Activated CD4-positive, alpha-beta T cell treated with anti-CD3 and anti-CD28 coated beads for 36 hours (primary cell): ENCODE measurements around the gene GIGYF1. TPM values are rescaled to one million over a fixed set of nuclear protein-coding genes. Genes with fewer than 3 reads are reported as not detected.
"Not testable (repeated sequence)": the region's sequence is repeated elsewhere in the genome, so short reads cannot be mapped to it uniquely, and the experiment has no call there.

Experiments used
- ATAC-seq: fragments of 200-7000 bp; cut with Tn5 transposase; one replicate; pipeline ENCODE4 v1.10.0; 2021; ENCODE audit warnings: mild to moderate bottlenecking, moderate library complexity
- CTCF ChIA-PET: fragments of 350-600 bp; sonication (Branson Sonifier 250); formaldehyde crosslinking; loops from one replicate; lab custom pipeline; 2021; ENCODE audit warnings: antibody characterized with exemption; lab: Charles Lee
- POLR2A ChIA-PET: fragments of 350-600 bp; sonication (Branson Sonifier 250); formaldehyde crosslinking; loops from one replicate; lab custom pipeline; 2021; ENCODE audit warnings: antibody characterized with exemption, inconsistent platforms; lab: Charles Lee
- DNase-seq: peaks from one replicate; pipeline ENCODE4 v3.0.0-alpha.2; 2020
- H3K27ac Mint-ChIP-seq: one replicate; pipeline ENCODE4 v1.8.0; 2021; ENCODE audit warnings: mixed read lengths
- H3K27me3 Mint-ChIP-seq: one replicate; pipeline ENCODE4 v1.8.0; 2021; ENCODE audit warnings: mixed read lengths
- H3K36me3 Mint-ChIP-seq: one replicate; pipeline ENCODE4 v1.8.0; 2021; ENCODE audit warnings: low read depth, mixed read lengths
- H3K4me1 Mint-ChIP-seq: one replicate; pipeline ENCODE4 v1.8.0; 2021; ENCODE audit warnings: mixed read lengths
- H3K4me3 Mint-ChIP-seq: one replicate; pipeline ENCODE4 v1.8.0; 2021; ENCODE audit warnings: mild to moderate bottlenecking, moderate library complexity, mixed read lengths
- H3K9me3 Mint-ChIP-seq: one replicate; pipeline ENCODE4 v1.8.0; 2021; ENCODE audit warnings: low read depth, mixed read lengths
- intact Hi-C, 2 experiments: fragments of 100-400 bp; cut with DNase I in 1 of 2; cut with micrococcal nuclease in 1 of 2; formaldehyde crosslinking; loops; one replicate each; pipeline versions ENCODE4 v1.14.2 to v1.15.1; 2022 to 2024; cut with DNase I, micrococcal nuclease
- total RNA-seq, 2 experiments: library from RNA; stranded (reverse); gene quantifications; one replicate each; pipeline ENCODE4 v1.2.3, GENCODE V29; 2021

GIGYF1 gene
- total RNA-seq, 2 experiments from 2014 or later, result 40.3 to 40.9 TPM

DNA sequence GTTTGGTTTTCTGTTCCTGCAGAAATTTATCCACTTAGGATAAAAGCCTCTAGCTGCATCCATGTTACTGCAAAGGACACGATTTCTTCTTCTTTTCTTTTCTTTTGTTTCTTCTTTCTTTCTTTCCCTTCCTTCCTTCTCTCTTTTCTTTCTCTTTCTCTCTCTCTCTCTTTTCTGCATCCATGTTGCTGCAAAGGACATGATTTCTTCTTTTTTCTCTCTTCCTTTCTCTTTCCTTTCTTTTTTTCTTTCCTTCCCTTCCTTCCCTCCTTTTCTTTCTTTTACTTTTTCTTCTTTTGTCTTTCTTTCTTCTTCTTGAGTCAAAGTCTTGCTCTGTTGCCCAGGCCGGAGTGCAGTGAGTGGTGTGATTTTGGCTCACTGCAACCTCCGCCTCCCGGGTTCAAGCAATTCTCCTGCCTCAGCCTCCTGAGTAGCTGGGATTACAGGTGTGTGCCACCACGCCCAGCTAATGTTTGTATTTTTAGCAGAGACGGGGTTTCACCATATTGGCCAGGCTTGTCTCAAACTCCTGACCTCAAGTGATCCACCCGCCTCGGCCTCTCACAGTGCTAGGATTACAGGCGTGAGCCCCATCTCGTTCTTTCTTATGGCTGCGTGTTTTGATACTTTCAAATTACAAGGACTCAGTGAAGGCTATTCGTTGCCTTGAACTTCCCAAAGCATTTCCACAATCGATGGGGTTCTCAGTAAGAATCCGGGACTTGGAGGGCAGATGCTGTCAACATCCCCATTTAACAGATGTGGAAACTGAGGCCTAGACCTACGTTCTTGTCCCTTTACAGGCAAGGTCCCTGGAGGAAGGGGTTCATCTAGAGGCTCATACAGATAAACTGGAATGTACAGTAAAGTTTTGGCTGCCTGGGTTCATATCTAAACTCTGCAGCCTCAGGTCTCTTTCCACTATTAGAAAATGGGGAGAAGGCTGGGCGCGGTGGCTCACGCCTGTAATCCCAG is 22.4 kb downstream of the GIGYF1 start:
- ATAC-seq (no peak), DNase-seq (no peak)
- no peak overlapping the region for H3K27ac Mint-ChIP-seq
- H3K4me3 Mint-ChIP-seq, result no peak overlapping the region
- ChIA-PET POLR2A (no interaction called here), CTCF (interaction anchor here (0.7 to 2.4 kb wide), 2 partner anchors 33 to 34 kb away, joined by 3 to 9 read pairs; partner anchors contain the start of gene POP7)
- no peaks in the 10 kb centered on the region for H3K27me3 Mint-ChIP-seq
- peaks cover 6% of the 10 kb centered on the region for H3K4me1 Mint-ChIP-seq
- no peaks in the 10 kb centered on the region for H3K9me3 Mint-ChIP-seq
- peaks cover 3% of the 10 kb centered on the region for H3K36me3 Mint-ChIP-seq
- intact Hi-C loops, result loop anchor here (5.0 to 10.0 kb wide), 3 partner anchors 237 to 573 kb away; partner anchors contain the start of genes AP4M1 (in 1 of the 2), FIS1 (in 1 of the 2), MCM7 (in 1 of the 2) and PPP1R35 (in 1 of the 2)

DNA sequence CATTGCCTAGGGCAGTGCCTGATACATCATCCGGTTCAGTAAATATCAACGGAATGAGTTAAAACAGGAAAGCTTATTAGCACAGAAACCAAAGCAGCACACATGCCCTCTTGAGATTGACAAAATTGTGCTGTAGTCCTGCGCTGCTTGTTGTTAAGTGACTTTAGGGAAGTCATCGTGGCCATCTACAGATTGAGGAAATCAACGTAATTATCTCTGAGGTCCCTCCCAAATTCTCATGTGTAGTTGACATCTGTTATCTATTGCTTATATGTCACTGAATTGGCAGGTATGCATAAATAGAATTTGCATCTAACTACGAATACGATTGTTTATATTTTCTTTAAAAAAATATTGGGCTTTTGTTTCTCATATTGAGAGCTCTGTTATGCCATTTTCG is 24.0 kb downstream of the GIGYF1 start:
- CTCF ChIA-PET, result interaction anchor here (0.6 to 2.4 kb wide), 3 partner anchors 35 to 468 kb away, joined by 3 to 9 read pairs (median 4); partner anchors contain the start of gene POP7

DNA sequence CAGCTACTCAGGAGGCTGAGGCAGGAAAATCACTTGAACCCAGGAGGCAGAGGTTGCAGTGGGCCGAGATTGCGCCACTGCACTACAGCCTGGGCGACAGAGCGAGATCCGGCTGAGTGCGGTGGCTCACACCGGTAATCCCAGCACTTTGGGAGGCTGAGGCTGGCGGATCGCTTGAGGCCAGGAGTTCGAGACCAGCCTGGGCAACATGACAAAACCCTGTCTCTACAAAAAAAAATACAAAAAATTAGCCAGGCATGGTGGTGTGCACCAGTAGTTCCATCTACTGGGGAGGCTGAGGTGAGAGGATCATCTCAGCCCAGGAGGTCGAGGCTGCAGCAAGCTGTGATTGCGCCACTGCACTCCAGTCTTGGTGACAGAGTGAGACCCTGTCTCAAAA is 24.9 kb downstream of the GIGYF1 start:
- CTCF ChIA-PET, result interaction anchor here (0.6 to 0.9 kb wide), 3 partner anchors 36 to 196 kb away, joined by 3 to 6 read pairs (median 4); no protein-coding TSS in a partner anchor
- intact Hi-C loops, H3K36me3 Mint-ChIP-seq, H3K4me3 Mint-ChIP-seq, H3K9me3 Mint-ChIP-seq, POLR2A ChIA-PET, ATAC-seq, H3K4me1 Mint-ChIP-seq, H3K27me3 Mint-ChIP-seq, DNase-seq, H3K27ac Mint-ChIP-seq: not testable (repeated sequence)

More for the DNA sequence above, 24.0 kb downstream of the GIGYF1 start:
- no peak overlapping the region for H3K4me3 Mint-ChIP-seq
- DNase-seq (no peak), ATAC-seq (no peak)
- peaks cover 2% of the 10 kb centered on the region for H3K4me1 Mint-ChIP-seq
- intact Hi-C loops, result loop anchor here (5.0 to 10.0 kb wide), 3 partner anchors 235 to 575 kb away; partner anchors contain the start of genes AP4M1 (in 1 of the 2), FIS1 (in 1 of the 2), MCM7 (in 1 of the 2) and PPP1R35 (in 1 of the 2)
- no peak overlapping the region for H3K27ac Mint-ChIP-seq
- POLR2A ChIA-PET, result interaction anchor here (0.6 kb wide), 1 partner anchor 41 kb away, joined by 3 read pairs; no protein-coding TSS in a partner anchor
- H3K9me3 Mint-ChIP-seq, result no peaks in the 10 kb centered on the region
- no peaks in the 10 kb centered on the region for H3K36me3 Mint-ChIP-seq
- no peaks in the 10 kb centered on the region for H3K27me3 Mint-ChIP-seq

DNA sequence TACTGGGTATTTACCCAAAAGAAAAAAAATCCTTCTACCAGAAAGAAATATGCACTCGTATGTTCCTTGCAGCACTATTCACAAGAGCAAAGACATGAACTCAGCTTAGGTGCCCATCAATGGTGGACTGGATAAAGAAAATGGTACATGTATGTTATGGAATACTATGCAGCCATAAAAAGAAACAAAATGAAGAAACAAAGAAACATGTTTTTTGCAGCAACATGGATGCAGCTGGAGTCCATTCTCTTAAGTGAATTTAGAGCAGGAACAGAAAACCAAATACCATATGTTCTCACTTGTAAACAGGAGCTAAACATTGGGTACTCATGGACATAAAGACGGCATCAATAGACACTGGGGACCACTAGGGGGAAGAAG is 26.0 kb downstream of the GIGYF1 start:
- intact Hi-C loops, result no loop called here
- no peak overlapping the region for H3K4me3 Mint-ChIP-seq
- CTCF ChIA-PET, result interaction anchor here (0.7 to 1.2 kb wide), 4 partner anchors 10 to 188 kb away, joined by 3 to 4 read pairs (median 3); partner anchors contain the start of gene POP7
- DNase-seq, result no peak
- no peak for ATAC-seq
- no peaks in the 10 kb centered on the region for H3K9me3 Mint-ChIP-seq
- no peaks in the 10 kb centered on the region for H3K27me3 Mint-ChIP-seq
- H3K36me3 Mint-ChIP-seq, result no peaks in the 10 kb centered on the region
- H3K27ac Mint-ChIP-seq, result no peak overlapping the region
- POLR2A ChIA-PET, result interaction anchor here (0.7 kb wide), 1 partner anchor 566 kb away, joined by 3 read pairs; the partner anchor contains the start of gene AP4M1
- H3K4me1 Mint-ChIP-seq, result peaks cover 2% of the 10 kb centered on the region

DNA sequence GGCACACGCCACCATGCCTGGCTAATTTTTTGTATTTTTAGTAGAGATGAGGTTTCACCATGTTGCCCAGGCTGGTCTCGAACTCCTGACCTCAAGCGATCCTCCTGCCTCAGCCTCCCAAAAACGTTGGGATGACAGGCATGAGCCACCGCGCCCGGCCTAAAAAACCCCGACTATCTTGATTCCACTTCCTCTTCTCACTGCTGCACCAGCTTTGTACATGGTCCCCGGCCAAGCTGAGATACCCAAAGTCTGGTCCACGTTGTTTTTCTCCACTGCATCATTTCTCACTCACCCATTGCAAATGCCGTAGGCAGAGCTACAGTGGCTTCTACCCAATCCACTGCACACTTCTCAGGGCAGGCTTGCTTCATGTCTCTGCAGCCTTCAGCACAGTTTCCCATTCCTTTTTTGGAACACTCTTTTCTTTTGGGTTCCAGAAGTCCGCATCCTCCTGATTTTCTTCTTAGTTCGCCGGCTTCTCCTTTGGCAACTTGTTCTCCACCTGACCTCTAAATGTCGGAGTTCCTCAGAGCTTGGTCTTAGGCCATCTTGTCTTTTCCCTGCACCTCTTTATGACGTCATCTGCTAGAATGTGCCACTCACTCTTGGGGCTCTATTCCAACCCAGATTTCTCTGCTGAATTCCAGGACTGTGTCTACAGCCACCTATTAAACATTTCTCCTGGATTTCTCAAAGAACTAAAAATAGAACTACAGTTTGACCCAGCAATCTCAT is 26.6 kb downstream of the GIGYF1 start:
- Mint-ChIP-seq H3K27me3 (no peaks in the 10 kb centered on the region), H3K36me3 (no peaks in the 10 kb centered on the region), H3K4me1 (peaks cover under 1% of the 10 kb centered on the region), H3K9me3 (no peaks in the 10 kb centered on the region), H3K27ac (no peak overlapping the region), H3K4me3 (no peak overlapping the region)
- ATAC-seq (no peak), DNase-seq (no peak)
- CTCF ChIA-PET, result interaction anchor here (0.7 to 1.2 kb wide), 5 partner anchors 9 to 188 kb away, joined by 3 to 7 read pairs (median 3); partner anchors contain the start of gene POP7
- POLR2A ChIA-PET, result no interaction called here
- intact Hi-C loops, result no loop called here

DNA sequence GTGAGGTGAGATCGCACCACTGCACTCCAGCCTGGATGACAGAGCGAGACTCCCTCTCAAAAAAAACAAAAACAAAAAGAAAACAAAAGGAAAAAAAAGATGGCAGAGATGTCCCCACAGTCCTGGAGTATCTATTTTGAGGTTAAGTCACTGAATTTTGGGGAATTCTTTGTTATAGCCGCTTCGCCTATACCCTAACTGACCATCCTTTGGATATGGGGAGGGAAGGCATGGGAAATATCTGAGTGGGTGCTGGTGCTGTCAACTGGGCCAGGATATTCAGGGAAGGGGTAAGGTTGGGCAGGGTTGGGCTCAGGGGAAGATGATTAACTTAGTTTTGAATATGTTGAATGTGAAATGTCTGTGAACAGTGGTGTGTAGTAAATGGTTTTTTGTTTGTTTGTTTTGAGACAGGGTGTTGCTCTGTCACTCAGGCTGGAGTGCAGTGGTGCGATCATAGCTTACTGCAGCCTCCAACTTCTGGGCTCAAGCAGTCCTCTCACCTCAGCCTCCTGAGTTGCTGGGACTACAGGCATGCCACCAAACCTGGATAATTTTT is 28.8 kb downstream of the GIGYF1 start:
- Mint-ChIP-seq H3K27ac (no peak overlapping the region), H3K27me3 (peaks cover 2% of the 10 kb centered on the region), H3K9me3 (no peaks in the 10 kb centered on the region), H3K4me3 (no peak overlapping the region), H3K36me3 (no peaks in the 10 kb centered on the region), H3K4me1 (no peaks in the 10 kb centered on the region)
- POLR2A ChIA-PET, result no interaction called here
- ATAC-seq, result no peak
- intact Hi-C loops, result no loop called here
- DNase-seq, result no peak
- CTCF ChIA-PET, result interaction anchor here (0.8 kb wide), 1 partner anchor 11 kb away, joined by 3 read pairs; no protein-coding TSS in a partner anchor

DNA sequence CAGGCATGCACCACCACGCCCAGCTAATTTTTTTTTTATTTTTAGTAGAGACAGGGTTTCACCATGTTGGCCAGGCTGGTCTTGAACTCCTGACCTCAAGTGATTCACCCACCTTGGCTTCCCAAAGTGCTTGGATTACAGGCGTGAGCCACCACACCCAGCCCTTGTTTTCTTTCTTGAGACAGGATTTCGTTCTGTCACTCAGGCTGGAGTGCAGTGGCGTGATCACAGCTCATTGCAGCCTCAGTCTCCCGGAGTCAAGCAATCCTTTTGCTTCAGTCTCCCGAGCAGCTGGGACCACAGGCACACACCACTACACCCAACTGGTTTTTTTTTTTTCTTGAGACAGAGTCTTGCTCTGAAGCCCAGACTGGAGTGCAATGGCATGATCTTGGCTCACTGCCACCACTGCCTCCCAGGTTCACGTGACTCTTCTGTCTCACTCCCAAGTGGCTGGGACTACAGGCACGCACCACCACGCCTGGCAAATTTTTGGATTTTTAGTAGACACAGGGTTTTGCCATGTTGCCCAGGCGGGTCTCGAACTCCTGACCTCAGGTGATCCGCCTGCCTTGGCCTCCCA is 31.8 kb downstream of the GIGYF1 start:
- CTCF ChIA-PET, result interaction anchor here (0.7 to 1.0 kb wide), 3 partner anchors 25 to 97 kb away, joined by 3 to 4 read pairs (median 4); no protein-coding TSS in a partner anchor
- intact Hi-C loops, ATAC-seq, H3K36me3 Mint-ChIP-seq, POLR2A ChIA-PET, DNase-seq, H3K9me3 Mint-ChIP-seq, H3K4me3 Mint-ChIP-seq, H3K27ac Mint-ChIP-seq, H3K4me1 Mint-ChIP-seq: not testable (repeated sequence)
- peaks cover 11% of the 10 kb centered on the region for H3K27me3 Mint-ChIP-seq

DNA sequence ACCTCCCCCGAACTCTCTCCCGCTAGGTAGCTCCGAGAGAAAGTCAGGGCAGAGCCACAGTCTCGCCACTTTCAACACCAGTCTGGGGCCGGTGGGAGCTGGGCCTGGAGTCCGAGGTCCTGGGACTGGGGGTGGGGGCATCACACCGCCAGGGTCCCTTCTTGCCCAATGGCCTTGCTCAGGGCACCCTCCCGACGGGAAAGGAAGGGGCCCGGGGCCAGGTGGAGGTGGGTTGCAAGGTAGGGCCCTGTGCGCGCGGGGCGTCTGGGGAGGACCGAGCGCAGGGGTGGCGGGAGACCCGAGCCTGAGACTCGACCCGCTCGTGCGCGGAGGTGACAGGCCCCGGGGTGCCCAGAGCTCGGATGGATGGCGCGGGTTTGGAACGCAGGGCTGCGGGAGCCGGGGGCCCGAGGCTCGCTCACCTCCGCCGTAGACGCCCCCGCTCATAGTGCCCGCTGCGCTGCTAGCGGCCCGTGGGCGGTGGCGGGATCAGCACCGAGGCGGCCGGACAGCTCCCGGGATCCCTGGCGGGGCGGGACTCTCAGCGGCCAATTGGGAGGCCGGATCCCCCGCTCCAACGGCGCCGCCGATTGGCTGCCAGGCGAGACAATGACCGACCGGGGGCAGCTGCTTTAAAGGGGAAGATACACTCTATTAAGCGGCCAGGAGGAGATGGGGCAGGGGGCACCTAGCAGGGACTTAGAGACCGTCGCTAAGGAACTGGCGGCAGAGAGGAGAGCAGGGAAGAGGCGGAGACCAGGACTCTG is 38.0 kb downstream of the GIGYF1 start, which contains the start of gene ACTL6B:
TSS of gene ACTL6B (minus strand) at position 541 of the 767 bp plus-strand sequence. CDS start at position 447, 94 bp downstream.
- ChIA-PET CTCF (interaction anchor here (1.1 kb wide), 1 partner anchor 49 kb away, joined by 3 read pairs; no protein-coding TSS in a partner anchor), POLR2A (interaction anchor here (0.5 kb wide), 1 partner anchor 24 kb away, joined by 3 read pairs; no protein-coding TSS in a partner anchor)
- H3K27me3 Mint-ChIP-seq, result peaks cover 27% of the 10 kb centered on the region
- H3K36me3 Mint-ChIP-seq, result no peaks in the 10 kb centered on the region
- DNase-seq (peak; percentile 81), ATAC-seq (peak; percentile 76)
- no peak within 1 kb of the TSS for H3K27ac Mint-ChIP-seq
- intact Hi-C loops, result no loop called here
- H3K4me1 Mint-ChIP-seq, result no peaks in the 10 kb centered on the region
- H3K9me3 Mint-ChIP-seq, result no peaks in the 10 kb centered on the region
- no peak within 1 kb of the TSS for H3K4me3 Mint-ChIP-seq

DNA sequence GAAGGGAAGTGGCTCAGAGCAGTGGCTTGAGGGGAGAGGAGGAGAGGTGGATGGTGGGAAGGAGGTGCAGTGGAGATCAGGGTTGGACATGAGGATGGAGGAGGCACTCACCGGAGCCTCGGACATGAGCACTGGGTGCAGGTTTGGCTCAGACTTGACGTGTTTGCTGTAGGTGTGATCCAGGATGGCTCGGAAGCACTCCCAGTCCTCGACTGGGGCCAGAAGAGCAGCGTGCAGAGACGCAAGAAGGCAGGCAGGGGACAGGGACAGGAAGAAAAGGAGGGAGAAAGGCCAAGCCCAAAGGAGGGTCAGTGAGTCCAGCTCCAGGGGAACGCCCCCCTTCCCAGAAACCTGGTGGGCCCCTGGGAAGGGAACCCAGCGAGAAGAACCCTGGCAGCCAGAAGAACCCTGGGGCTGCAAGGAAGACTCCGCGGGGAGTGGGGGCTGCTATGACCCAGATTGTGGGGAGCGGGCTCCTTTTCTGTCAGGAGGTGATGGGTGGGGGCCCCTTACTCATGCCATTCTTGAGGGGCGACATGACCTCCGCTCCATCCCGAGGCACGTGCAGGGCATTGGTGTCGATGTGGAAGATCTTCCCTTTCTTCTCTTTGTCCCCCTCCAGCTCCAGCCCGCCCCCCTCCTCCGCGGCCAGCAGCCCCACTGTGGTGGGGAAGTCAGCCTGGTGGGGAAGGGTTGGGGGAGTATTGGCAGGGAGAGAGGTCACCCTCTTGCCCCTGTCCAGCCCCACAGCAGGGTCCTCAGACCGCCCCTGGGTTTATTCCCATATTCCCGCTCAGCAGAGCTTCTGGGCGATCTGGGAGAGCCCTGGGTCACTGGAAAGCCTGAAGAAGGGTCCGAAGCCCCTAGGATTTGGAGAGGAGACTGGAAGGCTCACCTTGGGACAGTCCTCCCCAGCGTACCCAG is 38.9 kb downstream of the GIGYF1 start:
- no peaks in the 10 kb centered on the region for H3K9me3 Mint-ChIP-seq
- H3K27ac Mint-ChIP-seq, result no peak overlapping the region
- POLR2A ChIA-PET, result no interaction called here
- H3K36me3 Mint-ChIP-seq, result no peaks in the 10 kb centered on the region
- ATAC-seq (no peak), DNase-seq (no peak)
- no peaks in the 10 kb centered on the region for H3K4me1 Mint-ChIP-seq
- peaks cover 29% of the 10 kb centered on the region for H3K27me3 Mint-ChIP-seq
- CTCF ChIA-PET, result interaction anchor here (0.6 kb wide), 1 partner anchor 52 kb away, joined by 4 read pairs; no protein-coding TSS in a partner anchor
- H3K4me3 Mint-ChIP-seq, result no peak overlapping the region
- intact Hi-C loops, result no loop called here
